Osteoblast (primary cell): ENCODE results near the gene FAM184A. TPM values are rescaled to one million over a fixed set of nuclear protein-coding genes. Genes with fewer than 3 reads are reported as not detected.

Experiments used
- DNase-seq: peaks from one replicate; pipeline ENCODE4 v3.0.0; 2011; ENCODE audit warnings: low spot score, mixed read lengths; ENCODE audit not compliant: insufficient read length; ENCODE audit errors: missing footprints
- H2AFZ ChIP-seq: 2 replicates; pipeline ENCODE4 v1.6.0; 2011; ENCODE audit warnings: mild to moderate bottlenecking, low read length
- H3K27ac ChIP-seq: 2 replicates; pipeline ENCODE4 v1.5.1; 2011; ENCODE audit warnings: mild to moderate bottlenecking, low read depth, low read length, moderate library complexity
- H3K27me3 ChIP-seq: 2 replicates; pipeline ENCODE4 v1.6.0; 2012; ENCODE audit warnings: mild to moderate bottlenecking, control low read depth, inconsistent platforms, low read length, moderate library complexity; ENCODE audit not compliant: insufficient read depth
- H3K36me3 ChIP-seq: 2 replicates; pipeline ENCODE4 v1.5.1; 2011; ENCODE audit warnings: mild to moderate bottlenecking, low read length, control low read depth, moderate library complexity; ENCODE audit not compliant: insufficient read depth
- H3K4me1 ChIP-seq: 2 replicates; pipeline ENCODE4 v1.5.1; 2011; ENCODE audit warnings: mild to moderate bottlenecking, low read length, control low read depth, moderate library complexity; ENCODE audit not compliant: insufficient read depth
- H3K4me2 ChIP-seq: 2 replicates; pipeline ENCODE4 v1.6.0; 2011; ENCODE audit warnings: mild to moderate bottlenecking, low read length; ENCODE audit not compliant: insufficient read depth
- H3K4me3 ChIP-seq: fragments of 200-600 bp; sonication (generic); 3 replicates; pipeline ENCODE4 v1.5.1; 2012; ENCODE audit warnings: mild to moderate bottlenecking, low read length, inconsistent platforms; ENCODE audit not compliant: insufficient read depth
- H3K79me2 ChIP-seq: 2 replicates; pipeline ENCODE4 v1.6.0; 2012; ENCODE audit warnings: mild to moderate bottlenecking, low read length, control low read depth, inconsistent platforms; ENCODE audit not compliant: insufficient read depth
- H3K9me3 ChIP-seq: 2 replicates; pipeline ENCODE4 v1.5.1; 2011; ENCODE audit warnings: low read depth, low read length, control low read depth
- H4K20me1 ChIP-seq: 2 replicates; pipeline ENCODE4 v1.6.0; 2012; ENCODE audit warnings: mild to moderate bottlenecking, low read length, control low read depth; ENCODE audit not compliant: insufficient read depth
- total RNA-seq: library from RNA; depleted of rRNA; stranded (reverse); fragments of >200 nt; gene quantifications from 2 replicates; pipeline ENCODE4 v1.2.3, GENCODE V29; 2012
- TF ChIP-seq, protein P1 (sequence below): IDR thresholded peaks from 2 replicates; pipeline ENCODE4 v1.5.1; 2011; ENCODE audit warnings: mild to moderate bottlenecking, low read depth, low read length, moderate library complexity; ENCODE audit errors: extremely low read depth

Gene FAM184A
- total RNA-seq, 1 donor: 0.36 TPM

DNA sequence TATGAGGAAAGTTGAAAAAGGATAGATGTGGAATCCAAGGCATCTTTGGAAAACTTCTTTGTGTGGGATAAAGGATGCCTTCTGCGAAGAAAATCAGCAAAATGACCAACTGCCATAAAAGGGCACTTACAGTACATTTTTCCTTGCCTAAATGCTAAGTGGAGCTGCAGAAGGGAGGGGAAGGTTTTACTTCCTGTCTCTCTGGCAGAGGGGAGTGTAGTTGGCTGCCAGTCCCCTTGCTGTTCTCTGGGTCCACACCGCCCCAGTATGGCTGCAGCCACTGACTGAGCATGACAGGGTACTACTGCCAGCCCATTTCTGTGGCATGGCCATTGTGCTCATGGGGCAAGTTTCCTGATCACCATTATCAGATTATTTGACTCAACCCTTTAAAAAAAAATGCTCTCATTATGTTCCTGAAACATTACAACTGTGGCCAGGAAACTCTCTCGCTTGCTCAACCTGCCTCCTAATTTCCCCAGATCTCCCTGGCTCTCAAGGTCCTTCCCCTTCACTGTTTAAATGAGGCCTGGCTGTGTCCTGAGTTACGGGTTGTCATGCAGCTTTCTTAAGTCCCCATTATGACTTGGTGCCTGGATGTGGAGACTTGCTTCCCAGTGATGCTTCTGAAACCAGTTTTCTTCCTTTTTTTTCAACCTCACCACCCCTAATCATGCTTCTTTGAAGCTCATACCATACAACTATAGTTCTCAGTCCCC, 34.5 kb upstream of the FAM184A start:
- DNase-seq: no peak
- TF ChIP-seq, protein P1, sequence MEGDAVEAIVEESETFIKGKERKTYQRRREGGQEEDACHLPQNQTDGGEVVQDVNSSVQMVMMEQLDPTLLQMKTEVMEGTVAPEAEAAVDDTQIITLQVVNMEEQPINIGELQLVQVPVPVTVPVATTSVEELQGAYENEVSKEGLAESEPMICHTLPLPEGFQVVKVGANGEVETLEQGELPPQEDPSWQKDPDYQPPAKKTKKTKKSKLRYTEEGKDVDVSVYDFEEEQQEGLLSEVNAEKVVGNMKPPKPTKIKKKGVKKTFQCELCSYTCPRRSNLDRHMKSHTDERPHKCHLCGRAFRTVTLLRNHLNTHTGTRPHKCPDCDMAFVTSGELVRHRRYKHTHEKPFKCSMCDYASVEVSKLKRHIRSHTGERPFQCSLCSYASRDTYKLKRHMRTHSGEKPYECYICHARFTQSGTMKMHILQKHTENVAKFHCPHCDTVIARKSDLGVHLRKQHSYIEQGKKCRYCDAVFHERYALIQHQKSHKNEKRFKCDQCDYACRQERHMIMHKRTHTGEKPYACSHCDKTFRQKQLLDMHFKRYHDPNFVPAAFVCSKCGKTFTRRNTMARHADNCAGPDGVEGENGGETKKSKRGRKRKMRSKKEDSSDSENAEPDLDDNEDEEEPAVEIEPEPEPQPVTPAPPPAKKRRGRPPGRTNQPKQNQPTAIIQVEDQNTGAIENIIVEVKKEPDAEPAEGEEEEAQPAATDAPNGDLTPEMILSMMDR: no peak
- peaks cover 6% of the 10 kb centered on the region for H3K4me1 ChIP-seq
- H3K27me3 ChIP-seq: no peaks in the 10 kb centered on the region
- no peak overlapping the region for H3K4me2 ChIP-seq
- H3K27ac ChIP-seq: no peak overlapping the region
- no peaks in the 10 kb centered on the region for H3K36me3 ChIP-seq
- H3K4me3 ChIP-seq: no peak overlapping the region
- no peaks in the 10 kb centered on the region for H4K20me1 ChIP-seq
- no peaks in the 10 kb centered on the region for H3K9me3 ChIP-seq
- H2AFZ ChIP-seq: peak overlapping the region; percentile 50
- H3K79me2 ChIP-seq: no peaks in the 10 kb centered on the region

DNA sequence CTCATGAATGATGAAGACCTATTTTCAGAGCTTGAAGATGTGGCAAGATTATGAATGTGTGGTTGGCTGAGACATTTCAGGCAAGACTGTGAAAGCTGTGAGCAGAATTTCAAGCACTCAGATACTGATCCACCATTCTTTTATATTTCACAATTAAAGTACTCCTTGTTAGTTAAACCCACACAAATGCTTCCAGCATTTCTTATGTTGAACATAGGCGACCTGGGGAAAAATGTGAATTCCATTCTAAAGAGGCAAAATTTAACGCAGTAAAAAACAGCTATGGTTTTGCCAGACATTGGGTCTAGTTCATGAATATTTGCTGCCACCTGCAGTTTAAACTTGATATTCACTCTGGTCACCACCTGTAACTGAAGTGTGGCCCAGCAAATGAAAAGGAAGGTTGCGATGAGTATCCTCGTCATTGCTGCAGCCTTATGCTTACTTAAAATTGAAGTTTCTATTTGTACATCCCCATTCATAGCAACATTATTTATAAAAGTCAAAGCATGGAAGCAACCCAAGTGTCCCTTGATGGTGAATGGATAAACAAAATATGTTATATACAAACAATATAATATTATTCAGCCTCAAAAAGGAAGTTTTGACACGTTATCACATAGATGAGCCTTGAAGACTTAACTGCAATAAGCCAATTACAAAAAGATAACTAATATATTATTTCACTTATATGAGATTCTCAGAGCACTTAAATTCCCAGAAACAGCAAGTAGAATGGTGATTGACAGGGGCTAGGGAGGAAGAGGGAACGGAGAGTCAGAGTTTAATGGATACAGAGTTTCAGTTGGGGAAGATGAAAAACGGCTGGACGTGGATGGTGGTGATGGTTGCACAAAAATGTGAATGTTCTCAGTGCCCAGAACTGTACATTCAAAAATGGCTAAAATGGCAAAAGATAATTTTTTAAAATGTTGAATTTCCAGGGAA, 32.4 kb upstream of the FAM184A start:
- no peaks in the 10 kb centered on the region for H4K20me1 ChIP-seq
- no peaks in the 10 kb centered on the region for H3K27me3 ChIP-seq
- H3K4me2 ChIP-seq: peak overlapping the region; percentile 34
- no peaks in the 10 kb centered on the region for H3K36me3 ChIP-seq
- no peak overlapping the region for H2AFZ ChIP-seq
- H3K4me3 ChIP-seq: no peak overlapping the region
- no peaks in the 10 kb centered on the region for H3K9me3 ChIP-seq
- peaks cover 6% of the 10 kb centered on the region for H3K4me1 ChIP-seq
- no peak overlapping the region for H3K27ac ChIP-seq
- TF ChIP-seq, protein P1: peak; percentile 66
- peak; percentile 83 for DNase-seq
- H3K79me2 ChIP-seq: no peaks in the 10 kb centered on the region

DNA sequence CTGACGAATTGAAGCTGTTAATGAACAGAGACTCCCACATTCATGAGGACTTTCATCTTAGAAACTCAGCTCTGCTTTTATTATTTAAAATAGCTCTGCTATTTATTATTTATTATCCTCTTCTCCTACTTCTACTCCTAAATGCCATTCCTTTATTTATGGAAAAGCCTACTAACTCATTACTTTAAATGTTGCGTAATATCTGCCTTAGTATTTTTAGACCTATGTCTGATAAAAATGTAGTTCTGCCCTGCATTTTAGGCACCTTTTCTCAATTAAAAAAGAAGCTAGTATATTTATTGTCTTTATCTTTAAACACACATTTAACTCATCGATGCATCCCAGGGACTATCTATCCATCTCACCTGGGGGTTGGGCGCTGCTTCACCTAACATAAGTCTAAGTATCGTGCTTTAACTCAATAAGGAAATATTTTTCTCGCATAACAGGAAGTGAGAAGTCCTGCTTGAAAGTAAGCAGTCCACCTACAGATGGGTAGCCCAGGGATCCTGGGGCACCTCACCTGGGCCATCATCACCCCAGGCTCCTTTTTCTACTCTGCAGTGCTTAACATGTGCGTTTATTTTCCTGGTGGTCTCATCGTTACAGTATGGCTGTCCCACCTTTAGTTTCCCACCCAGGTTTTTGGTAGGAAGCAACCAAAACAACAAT, 31.3 kb upstream of the FAM184A start:
- Histone ChIP-seq H3K4me3 (no peak overlapping the region), H3K9me3 (no peaks in the 10 kb centered on the region), H3K4me1 (peaks cover 6% of the 10 kb centered on the region), H2AFZ (no peak overlapping the region), H3K27me3 (no peaks in the 10 kb centered on the region), H3K79me2 (no peaks in the 10 kb centered on the region), H3K4me2 (no peak overlapping the region), H3K36me3 (no peaks in the 10 kb centered on the region), H4K20me1 (no peaks in the 10 kb centered on the region), H3K27ac (no peak overlapping the region)
- DNase-seq: no peak
- TF ChIP-seq, protein P1: no peak
